Ishikawa (cell line): ENCODE measurements around the gene ZNF385C.
A peak's percentile ranks its signal among the peaks of the same experiment; 100 is the strongest.

Source experiments
- CEBPB ChIP-seq: IDR thresholded peaks from 2 replicates; pipeline ENCODE4 v1.6.1; 2012
- CREB1 ChIP-seq: IDR thresholded peaks from 2 replicates; pipeline ENCODE4 v1.6.1; 2012; ENCODE audit warnings: low read depth
- EGR1 ChIP-seq: IDR thresholded peaks from 2 replicates; pipeline ENCODE4 v1.6.1; 2012
- EP300 ChIP-seq: IDR thresholded peaks from 2 replicates; pipeline ENCODE4 v1.6.1; 2012; ENCODE audit warnings: borderline replicate concordance
- FOXM1 ChIP-seq: IDR thresholded peaks from 2 replicates; pipeline ENCODE4 v1.6.1; 2012; ENCODE audit warnings: low read depth, borderline replicate concordance
- MAX ChIP-seq: IDR thresholded peaks from 2 replicates; pipeline ENCODE4 v1.6.1; 2012
- NFIC ChIP-seq: IDR thresholded peaks from 2 replicates; pipeline ENCODE4 v1.6.1; 2012
- RAD21 ChIP-seq: IDR thresholded peaks from 2 replicates; pipeline ENCODE4 v1.6.1; 2012; ENCODE audit warnings: low read depth
- REST ChIP-seq: IDR thresholded peaks from 2 replicates; pipeline ENCODE4 v1.6.1; 2012; ENCODE audit warnings: low read depth, mild to moderate bottlenecking
- TAF1 ChIP-seq: IDR thresholded peaks from 2 replicates; pipeline ENCODE4 v1.6.1; 2012; ENCODE audit warnings: low read depth, mild to moderate bottlenecking
- TCF12 ChIP-seq: IDR thresholded peaks from 2 replicates; pipeline ENCODE4 v1.6.1; 2012; ENCODE audit warnings: low read depth
- TEAD4 ChIP-seq: IDR thresholded peaks from 2 replicates; pipeline ENCODE4 v1.6.1; 2012
- YY1 ChIP-seq: IDR thresholded peaks from 2 replicates; pipeline ENCODE4 v1.6.1; 2012; ENCODE audit warnings: low read depth
- ZBTB7A ChIP-seq: IDR thresholded peaks from 2 replicates; pipeline ENCODE4 v1.6.1; 2012; ENCODE audit warnings: low read depth
- TF ChIP-seq, protein P1 (sequence below): IDR thresholded peaks from 2 replicates; pipeline ENCODE4 v1.6.1; 2012

ZNF385C gene

DNA sequence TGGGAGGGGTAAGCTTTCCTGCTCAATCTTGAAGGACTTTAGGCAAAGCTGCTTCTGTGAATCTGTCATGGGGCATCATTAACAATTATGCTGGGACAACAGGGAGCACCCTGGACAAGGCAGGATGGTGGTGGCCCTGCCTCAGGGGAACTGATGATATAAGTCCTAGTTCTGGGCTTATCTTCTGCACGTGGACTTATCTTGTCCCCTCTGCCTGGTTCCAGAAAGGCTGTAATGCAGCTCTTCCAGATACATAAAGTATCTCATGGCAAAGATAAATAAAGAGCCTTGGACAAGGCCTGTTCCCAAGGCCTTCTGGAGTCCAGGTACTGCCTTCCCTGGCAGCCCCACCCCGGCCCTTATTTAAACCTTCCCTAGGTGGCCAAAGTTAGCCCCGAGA is 6.0 kb upstream of the ZNF385C start:
- no peak for TF ChIP-seq TAF1
- TF ChIP-seq CREB1: no peak
- no peak for TF ChIP-seq EP300
- no peak for TF ChIP-seq TCF12
- TF ChIP-seq CEBPB: no peak
- TF ChIP-seq FOXM1: no peak
- TF ChIP-seq YY1: no peak
- TF ChIP-seq REST: no peak
- TF ChIP-seq, protein P1, sequence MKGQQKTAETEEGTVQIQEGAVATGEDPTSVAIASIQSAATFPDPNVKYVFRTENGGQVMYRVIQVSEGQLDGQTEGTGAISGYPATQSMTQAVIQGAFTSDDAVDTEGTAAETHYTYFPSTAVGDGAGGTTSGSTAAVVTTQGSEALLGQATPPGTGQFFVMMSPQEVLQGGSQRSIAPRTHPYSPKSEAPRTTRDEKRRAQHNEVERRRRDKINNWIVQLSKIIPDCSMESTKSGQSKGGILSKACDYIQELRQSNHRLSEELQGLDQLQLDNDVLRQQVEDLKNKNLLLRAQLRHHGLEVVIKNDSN: no peak
- TF ChIP-seq RAD21: no peak
- no peak for TF ChIP-seq MAX
- no peak for TF ChIP-seq NFIC
- no peak for TF ChIP-seq EGR1
- TF ChIP-seq ZBTB7A: no peak
- no peak for TF ChIP-seq TEAD4

GRCh38 chr17:42103221-42103954 is 5.1 kb upstream of the ZNF385C start:
- TF ChIP-seq ZBTB7A (no peak), CREB1 (no peak), TAF1 (no peak), EP300 (no peak), EGR1 (no peak), MAX (no peak)
- TF ChIP-seq, protein P1: no peak

DNA sequence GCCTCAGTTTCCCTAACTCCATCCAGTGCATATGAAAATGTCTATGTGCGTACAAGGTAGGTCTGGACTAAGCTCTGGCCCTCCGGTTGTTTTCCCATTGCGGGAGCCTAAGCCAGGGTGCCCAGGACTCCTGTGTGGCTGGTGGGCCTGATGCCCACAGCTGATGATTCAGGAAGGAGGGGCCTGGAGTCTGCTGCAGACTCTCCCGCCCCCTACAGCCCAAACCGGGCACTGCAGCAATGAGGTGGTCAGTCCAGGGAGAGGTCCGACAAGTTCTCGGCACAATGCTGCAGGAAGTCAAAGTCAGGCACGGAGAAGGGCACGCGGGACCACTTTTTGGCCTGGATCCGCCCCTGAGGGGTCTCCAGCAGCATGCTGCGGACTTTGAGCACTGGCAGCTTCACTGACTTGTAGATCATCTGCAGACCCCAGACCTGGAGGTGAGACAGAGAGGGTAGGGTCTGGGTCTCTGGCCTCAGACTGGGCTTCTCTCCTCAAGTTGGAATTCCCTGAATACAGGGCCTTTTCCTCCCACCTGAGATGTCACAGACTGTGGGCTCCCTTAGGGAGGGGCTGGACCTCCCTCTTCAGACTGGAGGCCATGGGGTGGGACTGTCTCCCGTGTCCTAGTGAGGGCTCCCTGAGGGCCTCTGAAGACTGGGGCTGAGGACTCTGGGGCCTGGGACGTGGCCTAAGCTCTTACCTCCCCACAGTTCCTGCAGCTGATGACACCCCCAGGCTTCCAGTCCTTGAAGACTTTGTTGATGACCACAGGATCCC is 3.4 kb upstream of the ZNF385C start:
- TF ChIP-seq TCF12: no peak
- TF ChIP-seq CREB1: no peak
- no peak for TF ChIP-seq YY1
- TF ChIP-seq RAD21: peak; percentile 96
- TF ChIP-seq REST: no peak
- TF ChIP-seq, protein P1: no peak
- no peak for TF ChIP-seq TAF1
- peak; percentile 37; the same call in 1 of the 2 replicates for TF ChIP-seq MAX
- peak; percentile 56; the same call in 1 of the 2 replicates for TF ChIP-seq ZBTB7A
- TF ChIP-seq CEBPB: no peak
- TF ChIP-seq NFIC: no peak

DNA sequence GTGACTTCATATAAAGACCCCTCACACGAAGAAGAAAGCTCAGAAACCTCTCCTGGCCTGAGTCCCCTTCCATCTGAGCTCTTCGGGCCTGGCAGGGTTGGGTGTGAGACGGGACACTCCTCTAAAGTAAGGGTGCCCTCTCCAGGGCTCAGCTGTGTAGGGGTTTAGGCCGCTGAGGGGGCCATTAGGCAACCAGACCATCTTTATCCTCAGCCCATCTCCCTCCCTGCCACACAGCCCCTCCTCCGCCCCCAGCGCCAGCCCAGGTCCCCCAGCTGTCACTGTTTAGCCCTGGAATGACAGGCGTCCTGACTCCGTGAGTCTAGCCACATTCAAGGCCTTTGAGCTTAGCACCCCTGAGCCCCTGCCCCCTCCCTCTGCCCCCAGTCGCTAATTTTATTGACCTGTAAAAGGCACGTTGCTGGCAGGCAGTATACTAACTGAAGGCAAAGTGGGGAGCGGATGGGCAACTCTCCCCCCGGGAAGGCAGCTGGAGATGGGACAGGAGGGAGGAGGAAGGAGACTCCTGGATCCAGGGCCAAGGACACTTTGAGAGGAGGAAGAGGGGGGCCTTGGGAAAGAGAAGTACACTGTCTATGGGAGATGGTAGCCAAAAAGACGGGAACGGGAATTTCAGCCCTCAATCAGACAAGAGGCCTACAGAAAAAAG is 592 bp upstream of the ZNF385C start:
- TF ChIP-seq RAD21 (no peak), MAX (no peak), REST (no peak), FOXM1 (no peak), EP300 (no peak), ZBTB7A (no peak), TAF1 (no peak), CREB1 (no peak), YY1 (no peak), TCF12 (no peak), CEBPB (no peak), NFIC (no peak), EGR1 (no peak), TEAD4 (no peak)
- TF ChIP-seq, protein P1: no peak
